CD4-positive, CD25-positive, alpha-beta regulatory T cell (primary cell): ENCODE measurements around the gene CXCR5. TPM values are rescaled to one million over a fixed set of nuclear protein-coding genes. Genes with fewer than 3 reads are reported as not detected.

Experiments
- ATAC-seq, 2 donors: fragments of 150-1000 bp; cut with Tn5 transposase; one replicate each; pipeline ENCODE4 v1.10.0; 2021; ENCODE audit warnings: low read depth in 2 of 2, moderate number of reproducible peaks in 2 of 2, moderate library complexity in 1 of 2
- DNase-seq, 3 donors: peaks; one replicate each; pipeline versions ENCODE4 v3.0.0 to v3.0.0-alpha.2; 2012 to 2022; ENCODE audit warnings: mixed read lengths in 1 of 3
- H3K27ac ChIP-seq: one replicate; pipeline ENCODE4 v1.7.0; 2013; ENCODE audit warnings: mild to moderate bottlenecking, low read length; ENCODE audit not compliant: insufficient read depth, poor library complexity, severe bottlenecking
- H3K27me3 ChIP-seq: one replicate; pipeline ENCODE4 v1.7.0; 2013; ENCODE audit warnings: low read length; ENCODE audit not compliant: control insufficient read depth, insufficient read depth
- H3K36me3 ChIP-seq: one replicate; pipeline ENCODE4 v1.7.0; 2013; ENCODE audit warnings: mild to moderate bottlenecking, low read length, moderate library complexity; ENCODE audit not compliant: control insufficient read depth, insufficient read depth
- H3K4me1 ChIP-seq: 2 replicates; pipeline ENCODE4 v1.7.0; 2013; ENCODE audit warnings: mild to moderate bottlenecking, low read length; ENCODE audit not compliant: insufficient read depth, control insufficient read depth, poor library complexity, severe bottlenecking
- H3K4me3 ChIP-seq: one replicate; pipeline ENCODE4 v1.7.0; 2013; ENCODE audit warnings: low read depth, mild to moderate bottlenecking, low read length, moderate library complexity
- H3K9me3 ChIP-seq, 2 experiments: 1 replicate in 1 of 2; 2 replicates in 1 of 2; pipeline ENCODE4 v1.7.0; 2013; ENCODE audit warnings: low read length in 2 of 2, mild to moderate bottlenecking in 1 of 2, moderate library complexity in 1 of 2; ENCODE audit not compliant: control insufficient read depth in 2 of 2
- H3K27ac Mint-ChIP-seq, 3 donors: one replicate each; pipeline ENCODE4 v1.8.0; 2020 to 2022; ENCODE audit warnings: mild to moderate bottlenecking in 3 of 3, mixed read lengths in 3 of 3, moderate library complexity in 2 of 3
- H3K27me3 Mint-ChIP-seq: one replicate; pipeline ENCODE4 v1.8.0; 2022; ENCODE audit warnings: mild to moderate bottlenecking, mixed read lengths
- H3K36me3 Mint-ChIP-seq: one replicate; pipeline ENCODE4 v1.8.0; 2020; ENCODE audit warnings: mixed read lengths
- H3K4me1 Mint-ChIP-seq, 4 donors: one replicate each; pipeline ENCODE4 v1.8.0; 2020 to 2022; ENCODE audit warnings: mixed read lengths in 4 of 4, mild to moderate bottlenecking in 1 of 4
- H3K4me3 Mint-ChIP-seq, 4 donors: one replicate each; pipeline ENCODE4 v1.8.0; 2020 to 2022; ENCODE audit warnings: mild to moderate bottlenecking in 4 of 4, mixed read lengths in 4 of 4, moderate library complexity in 3 of 4
- H3K9me3 Mint-ChIP-seq, 7 donors: one replicate each; pipeline ENCODE4 v1.8.0; 2020 to 2022; ENCODE audit warnings: mixed read lengths in 7 of 7, mild to moderate bottlenecking in 3 of 7, moderate library complexity in 2 of 7
- polyA plus RNA-seq, 4 donors: library from polyadenylated mRNA; unstranded; fragments of 300-500 nt; fragmentation: Illumina TruSeq; gene quantifications; one replicate each; pipeline ENCODE4 v1.2.3, GENCODE V29; 2021
- total RNA-seq: library from RNA; stranded (reverse); gene quantifications from one replicate; pipeline ENCODE4 v1.2.3, GENCODE V29; 2022

Gene CXCR5
- total and polyA plus RNA-seq, 5 donors from 2014 or later, result 3.3 to 10.7 (median 4.8) TPM

- Histone ChIP-seq H3K27me3 (no peaks in the 10 kb centered on the region), H3K36me3 (no peaks in the 10 kb centered on the region), H3K27ac (no peak overlapping the region), H3K4me3 (no peak overlapping the region), H3K9me3 (no peaks in the 10 kb centered on the region), H3K4me1 (peaks cover 3% of the 10 kb centered on the region)
- H3K4me1 Mint-ChIP-seq, result peaks cover 4 to 20% (median 11%) of the 10 kb centered on the region in 4 donors
- H3K9me3 Mint-ChIP-seq, result no peaks in the 10 kb centered on the region
- H3K27ac Mint-ChIP-seq, result no peak overlapping the region
- H3K27me3 Mint-ChIP-seq, result no peaks in the 10 kb centered on the region
- H3K4me3 Mint-ChIP-seq, result no peak overlapping the region
- no peak for ATAC-seq
- no peak for DNase-seq
- peaks cover 4% of the 10 kb centered on the region for H3K36me3 Mint-ChIP-seq
Observed at GRCh38 chr11:118843565-118843964, 40.1 kb upstream of the CXCR5 start.

- Mint-ChIP-seq H3K27me3 (no peaks in the 10 kb centered on the region), H3K4me1 (peaks cover 4 to 21% (median 10%) of the 10 kb centered on the region in 4 donors), H3K4me3 (no peak overlapping the region), H3K36me3 (peaks cover 4% of the 10 kb centered on the region), H3K9me3 (no peaks in the 10 kb centered on the region), H3K27ac (peak overlapping the region in 2 of 3 donors; percentile 63 to 85)
- H3K27ac ChIP-seq, result no peak overlapping the region
- peaks cover 3% of the 10 kb centered on the region for H3K4me1 ChIP-seq
- ATAC-seq, result no peak
- H3K36me3 ChIP-seq, result no peaks in the 10 kb centered on the region
- H3K27me3 ChIP-seq, result no peaks in the 10 kb centered on the region
- DNase-seq, result peak in 1 of 3 donors; percentile 24
- H3K9me3 ChIP-seq, result no peaks in the 10 kb centered on the region
- H3K4me3 ChIP-seq, result no peak overlapping the region
Observed at GRCh38 chr11:118845369-118845768, 38.3 kb upstream of the CXCR5 start.

- Histone ChIP-seq H3K27me3 (no peaks in the 10 kb centered on the region), H3K27ac (no peak overlapping the region), H3K9me3 (no peaks in the 10 kb centered on the region), H3K4me3 (no peak overlapping the region), H3K36me3 (no peaks in the 10 kb centered on the region), H3K4me1 (no peaks in the 10 kb centered on the region)
- H3K27me3 Mint-ChIP-seq, result no peaks in the 10 kb centered on the region
- H3K4me1 Mint-ChIP-seq, result peaks cover 4 to 16% (median 9%) of the 10 kb centered on the region in 4 donors
- DNase-seq, result no peak
- H3K27ac Mint-ChIP-seq, result peak overlapping the region in 1 of 3 donors; percentile 75
- peaks cover 4% of the 10 kb centered on the region for H3K36me3 Mint-ChIP-seq
- no peak overlapping the region for H3K4me3 Mint-ChIP-seq
- ATAC-seq, result no peak
- H3K9me3 Mint-ChIP-seq, result no peaks in the 10 kb centered on the region
Observed at GRCh38 chr11:118846181-118846935, 37.3 kb upstream of the CXCR5 start.

- peaks cover 0 to 1% (median 0%) of the 10 kb centered on the region in 7 donors for H3K9me3 Mint-ChIP-seq
- Histone ChIP-seq H3K9me3 (no peaks in the 10 kb centered on the region), H3K4me3 (no peak overlapping the region), H3K27me3 (no peaks in the 10 kb centered on the region), H3K27ac (no peak overlapping the region), H3K4me1 (no peaks in the 10 kb centered on the region), H3K36me3 (no peaks in the 10 kb centered on the region)
- DNase-seq (no peak), ATAC-seq (no peak)
- no peak overlapping the region for H3K4me3 Mint-ChIP-seq
- no peak overlapping the region for H3K27ac Mint-ChIP-seq
- peaks cover 0 to 10% (median 7%) of the 10 kb centered on the region in 4 donors for H3K4me1 Mint-ChIP-seq
- no peaks in the 10 kb centered on the region for H3K27me3 Mint-ChIP-seq
- H3K36me3 Mint-ChIP-seq, result peaks cover 4% of the 10 kb centered on the region
Observed at GRCh38 chr11:118849825-118850224, 33.9 kb upstream of the CXCR5 start.

- ATAC-seq (no peak), DNase-seq (no peak)
- H3K4me3 Mint-ChIP-seq, result no peak overlapping the region
- no peak overlapping the region for H3K4me3 ChIP-seq
- H3K27me3 Mint-ChIP-seq, result no peaks in the 10 kb centered on the region
- no peaks in the 10 kb centered on the region for H3K27me3 ChIP-seq
- H3K27ac ChIP-seq, result no peak overlapping the region
- H3K4me1 ChIP-seq, result no peaks in the 10 kb centered on the region
- peak overlapping the region in 1 of 3 donors; percentile 47 for H3K27ac Mint-ChIP-seq
- no peaks in the 10 kb centered on the region for H3K9me3 ChIP-seq
- H3K36me3 Mint-ChIP-seq, result no peaks in the 10 kb centered on the region
- peaks cover 0 to 12% (median 7%) of the 10 kb centered on the region in 4 donors for H3K4me1 Mint-ChIP-seq
- H3K36me3 ChIP-seq, result no peaks in the 10 kb centered on the region
- peaks cover 0 to 1% (median 0%) of the 10 kb centered on the region in 7 donors for H3K9me3 Mint-ChIP-seq
Observed at GRCh38 chr11:118851970-118852369, 31.7 kb upstream of the CXCR5 start.

- H3K4me1 Mint-ChIP-seq, result peaks cover 0 to 17% (median 7%) of the 10 kb centered on the region in 4 donors
Observed at GRCh38 chr11:118853678-118854077, 30.0 kb upstream of the CXCR5 start.

GRCh38 chr11:118856314-118856713, 27.4 kb upstream of the CXCR5 start:
- Mint-ChIP-seq H3K27me3 (no peaks in the 10 kb centered on the region), H3K9me3 (peaks cover 0 to 2% (median 0%) of the 10 kb centered on the region in 7 donors), H3K4me3 (no peak overlapping the region), H3K27ac (peak overlapping the region in 1 of 3 donors; percentile 69), H3K4me1 (peaks cover 0 to 20% (median 9%) of the 10 kb centered on the region in 4 donors), H3K36me3 (no peaks in the 10 kb centered on the region)
- H3K4me3 ChIP-seq, result no peak overlapping the region
- no peaks in the 10 kb centered on the region for H3K36me3 ChIP-seq
- no peaks in the 10 kb centered on the region for H3K27me3 ChIP-seq
- H3K9me3 ChIP-seq, result no peaks in the 10 kb centered on the region
- H3K4me1 ChIP-seq, result no peaks in the 10 kb centered on the region
- no peak overlapping the region for H3K27ac ChIP-seq
- DNase-seq, result no peak
- ATAC-seq, result no peak

More at GRCh38 chr11:118853678-118854077, 30.0 kb upstream of the CXCR5 start:
- Mint-ChIP-seq H3K9me3 (peaks cover 0 to 1% (median 0%) of the 10 kb centered on the region in 7 donors), H3K27ac (peak overlapping the region in 1 of 3 donors; percentile 20), H3K27me3 (no peaks in the 10 kb centered on the region), H3K4me3 (no peak overlapping the region), H3K36me3 (no peaks in the 10 kb centered on the region)
- DNase-seq (no peak), ATAC-seq (no peak)
- H3K4me3 ChIP-seq, result no peak overlapping the region
- no peaks in the 10 kb centered on the region for H3K4me1 ChIP-seq
- no peaks in the 10 kb centered on the region for H3K36me3 ChIP-seq
- no peaks in the 10 kb centered on the region for H3K27me3 ChIP-seq
- H3K9me3 ChIP-seq, result no peaks in the 10 kb centered on the region
- no peak overlapping the region for H3K27ac ChIP-seq

- no peaks in the 10 kb centered on the region for H3K36me3 Mint-ChIP-seq
- Histone ChIP-seq H3K4me3 (no peak overlapping the region), H3K27ac (no peak overlapping the region), H3K4me1 (no peaks in the 10 kb centered on the region), H3K9me3 (no peaks in the 10 kb centered on the region), H3K27me3 (no peaks in the 10 kb centered on the region), H3K36me3 (no peaks in the 10 kb centered on the region)
- no peaks in the 10 kb centered on the region for H3K27me3 Mint-ChIP-seq
- DNase-seq (no peak), ATAC-seq (no peak)
- H3K4me1 Mint-ChIP-seq, result peaks cover 0 to 15% (median 8%) of the 10 kb centered on the region in 4 donors
- H3K9me3 Mint-ChIP-seq, result peaks cover 0 to 2% (median 0%) of the 10 kb centered on the region in 7 donors
- H3K4me3 Mint-ChIP-seq, result peak overlapping the region in 1 of 4 donors; percentile 38
- no peak overlapping the region for H3K27ac Mint-ChIP-seq
Observed at GRCh38 chr11:118857385-118857784, 26.3 kb upstream of the CXCR5 start.
